HEK293 (cell line): ENCODE data around the gene PPP2R2B.

ENCODE experiments used
- CTCF ChIA-PET: fragments of 350-600 bp; formaldehyde crosslinking; extraction: SDS; loops from one replicate; lab custom pipeline; 2021; ENCODE audit warnings: antibody characterized with exemption; lab: Yijun Ruan, JAX
- POLR2A ChIA-PET: fragments of 300-600 bp; formaldehyde crosslinking; extraction: SDS; loops from one replicate; lab custom pipeline; 2020; ENCODE audit warnings: antibody characterized with exemption, inconsistent platforms; lab: Yijun Ruan, JAX
- H3K27ac ChIP-seq: fragments of 200-500 bp; sonication (Bioruptor generic); 2 replicates; pipeline ENCODE4 v1.5.1; 2014; ENCODE audit warnings: low read depth, low read length, control low read depth, inconsistent platforms; ENCODE audit errors: extremely low read depth
- H3K36me3 ChIP-seq, 2 experiments: fragments of 200-500 bp in 1 of 2; sonication (Bioruptor generic) in 1 of 2; 1 replicate in 1 of 2; 2 replicates in 1 of 2; pipeline ENCODE4 v1.5.1; 2014 to 2017; ENCODE audit warnings: inconsistent platforms in 2 of 2, low read length in 2 of 2; ENCODE audit not compliant: control insufficient read depth in 2 of 2, insufficient read depth in 1 of 2
- H3K4me1 ChIP-seq: fragments of 200-500 bp; sonication (Bioruptor generic); 2 replicates; pipeline ENCODE4 v1.5.1; 2014; ENCODE audit warnings: mild to moderate bottlenecking, low read length, inconsistent platforms; ENCODE audit not compliant: control insufficient read depth, insufficient read depth
- H3K4me3 ChIP-seq: 2 replicates; pipeline ENCODE4 v1.5.1; 2011; ENCODE audit warnings: low read depth, mild to moderate bottlenecking, control low read depth, low read length, moderate library complexity
- H3K9me3 ChIP-seq: fragments of 200-500 bp; sonication (Bioruptor generic); 2 replicates; pipeline ENCODE4 v1.5.1; 2014; ENCODE audit warnings: low read depth, low read length, inconsistent platforms; ENCODE audit not compliant: control insufficient read depth, insufficient read depth
- GLI4 ChIP-seq: fragments of 450-650 bp; formaldehyde crosslinking; IDR thresholded peaks from 2 replicates; pipeline ENCODE4 v1.5.1; 2016; ENCODE audit warnings: missing biosample characterization, missing genetic modification characterization
- HOXD13 ChIP-seq: sonication (generic); formaldehyde crosslinking; IDR thresholded peaks from 2 replicates; pipeline ENCODE4 v1.8.0; 2022; ENCODE audit warnings: missing genetic modification reagents, borderline replicate concordance
- MZF1 ChIP-seq: fragments of 450-650 bp; formaldehyde crosslinking; IDR thresholded peaks from 2 replicates; pipeline ENCODE4 v1.5.1; 2017; ENCODE audit warnings: missing biosample characterization, missing genetic modification characterization, borderline replicate concordance
- SP7 ChIP-seq: fragments of 450-650 bp; formaldehyde crosslinking; IDR thresholded peaks from 2 replicates; pipeline ENCODE4 v1.5.1; 2016; ENCODE audit warnings: missing biosample characterization, missing genetic modification characterization
- YY2 ChIP-seq: fragments of 450-650 bp; formaldehyde crosslinking; IDR thresholded peaks from 2 replicates; pipeline ENCODE4 v1.5.1; 2016; ENCODE audit warnings: missing biosample characterization, missing genetic modification characterization
- ZBTB8A ChIP-seq: fragments of 450-650 bp; formaldehyde crosslinking; IDR thresholded peaks from 2 replicates; pipeline ENCODE4 v1.5.1; 2016; ENCODE audit warnings: missing biosample characterization, missing genetic modification characterization
- ZNF114 ChIP-seq: fragments of 450-650 bp; formaldehyde crosslinking; IDR thresholded peaks from 2 replicates; pipeline ENCODE4 v1.5.0; 2017; ENCODE audit warnings: missing biosample characterization, missing genetic modification characterization
- ZNF248 ChIP-seq: fragments of 450-650 bp; formaldehyde crosslinking; IDR thresholded peaks from 2 replicates; pipeline ENCODE4 v1.5.1; 2017; ENCODE audit warnings: missing biosample characterization, missing genetic modification characterization
- ZNF391 ChIP-seq: fragments of 450-650 bp; formaldehyde crosslinking; IDR thresholded peaks from 2 replicates; pipeline ENCODE4 v1.5.1; 2016; ENCODE audit warnings: low read depth, missing biosample characterization, missing genetic modification characterization, borderline replicate concordance
- ZNF530 ChIP-seq: fragments of 450-650 bp; formaldehyde crosslinking; IDR thresholded peaks from 2 replicates; pipeline ENCODE4 v1.5.1; 2016; ENCODE audit warnings: low read depth, missing biosample characterization, missing genetic modification characterization
- ZNF571 ChIP-seq: fragments of 450-650 bp; formaldehyde crosslinking; IDR thresholded peaks from 2 replicates; pipeline ENCODE4 v1.5.0; 2017; ENCODE audit warnings: missing biosample characterization, missing genetic modification characterization
- ZNF610 ChIP-seq: fragments of 450-650 bp; formaldehyde crosslinking; IDR thresholded peaks from 2 replicates; pipeline ENCODE4 v1.5.1; 2016; ENCODE audit warnings: missing biosample characterization, missing genetic modification characterization, borderline replicate concordance
- ZNF768 ChIP-seq: fragments of 450-650 bp; formaldehyde crosslinking; IDR thresholded peaks from 2 replicates; pipeline ENCODE4 v1.5.1; 2018; ENCODE audit warnings: missing biosample characterization, mild to moderate bottlenecking, missing genetic modification characterization
- ZSCAN23 ChIP-seq: fragments of 450-650 bp; formaldehyde crosslinking; IDR thresholded peaks from 2 replicates; pipeline ENCODE4 v1.5.1; 2016; ENCODE audit warnings: missing biosample characterization, missing genetic modification characterization
- TF ChIP-seq, protein P1 (sequence below): fragments of 450-650 bp; formaldehyde crosslinking; IDR thresholded peaks from 2 replicates; pipeline ENCODE4 v1.5.1; 2016; ENCODE audit warnings: missing biosample characterization, missing genetic modification characterization
- TF ChIP-seq, protein P2 (sequence below): IDR thresholded peaks from 2 replicates; pipeline ENCODE4 v1.6.1; 2011; ENCODE audit warnings: mild to moderate bottlenecking, low read depth, low read length, borderline replicate concordance
- TF ChIP-seq, protein P3 (sequence below): fragments of 450-650 bp; formaldehyde crosslinking; IDR thresholded peaks from 2 replicates; pipeline ENCODE4 v1.5.1; 2017; ENCODE audit warnings: missing biosample characterization, missing genetic modification characterization
- TF ChIP-seq, protein P4 (sequence below): fragments of 450-650 bp; formaldehyde crosslinking; IDR thresholded peaks from 2 replicates; pipeline ENCODE4 v1.5.1; 2017; ENCODE audit warnings: missing biosample characterization, mild to moderate bottlenecking, missing genetic modification characterization, moderate library complexity
- TF ChIP-seq, protein P5 (sequence below): fragments of 450-650 bp; formaldehyde crosslinking; IDR thresholded peaks from 2 replicates; pipeline ENCODE4 v1.5.1; 2017; ENCODE audit warnings: missing biosample characterization, missing genetic modification characterization
- TF ChIP-seq, protein P6 (sequence below): fragments of 450-650 bp; formaldehyde crosslinking; IDR thresholded peaks from 2 replicates; pipeline ENCODE4 v1.5.1; 2016; ENCODE audit warnings: missing biosample characterization, missing genetic modification characterization
- TF ChIP-seq, protein P7 (sequence below): fragments of 450-650 bp; formaldehyde crosslinking; IDR thresholded peaks from 2 replicates; pipeline ENCODE4 v1.5.1; 2016; ENCODE audit warnings: missing biosample characterization, missing genetic modification characterization

PPP2R2B gene

DNA sequence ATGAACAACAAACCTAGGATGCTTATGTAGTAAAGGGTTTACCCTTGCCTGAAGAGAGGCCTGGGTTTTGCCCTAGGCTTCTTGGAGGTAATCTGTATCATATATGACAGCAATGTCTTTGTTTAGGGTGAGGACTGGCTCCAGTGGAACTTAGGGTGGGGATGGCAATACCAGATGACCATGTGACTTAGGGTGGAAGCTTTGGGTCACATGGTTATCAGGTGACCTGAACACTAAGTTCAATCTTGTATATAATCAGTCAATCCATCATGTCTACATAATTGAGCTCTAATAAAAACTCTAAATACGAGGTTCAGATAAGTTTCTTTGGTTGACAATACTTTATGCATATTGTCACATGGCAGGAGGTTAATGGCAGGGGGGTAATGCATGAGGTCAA is 10.6 kb upstream of the PPP2R2B start (continued):
- TF ChIP-seq, protein P1, sequence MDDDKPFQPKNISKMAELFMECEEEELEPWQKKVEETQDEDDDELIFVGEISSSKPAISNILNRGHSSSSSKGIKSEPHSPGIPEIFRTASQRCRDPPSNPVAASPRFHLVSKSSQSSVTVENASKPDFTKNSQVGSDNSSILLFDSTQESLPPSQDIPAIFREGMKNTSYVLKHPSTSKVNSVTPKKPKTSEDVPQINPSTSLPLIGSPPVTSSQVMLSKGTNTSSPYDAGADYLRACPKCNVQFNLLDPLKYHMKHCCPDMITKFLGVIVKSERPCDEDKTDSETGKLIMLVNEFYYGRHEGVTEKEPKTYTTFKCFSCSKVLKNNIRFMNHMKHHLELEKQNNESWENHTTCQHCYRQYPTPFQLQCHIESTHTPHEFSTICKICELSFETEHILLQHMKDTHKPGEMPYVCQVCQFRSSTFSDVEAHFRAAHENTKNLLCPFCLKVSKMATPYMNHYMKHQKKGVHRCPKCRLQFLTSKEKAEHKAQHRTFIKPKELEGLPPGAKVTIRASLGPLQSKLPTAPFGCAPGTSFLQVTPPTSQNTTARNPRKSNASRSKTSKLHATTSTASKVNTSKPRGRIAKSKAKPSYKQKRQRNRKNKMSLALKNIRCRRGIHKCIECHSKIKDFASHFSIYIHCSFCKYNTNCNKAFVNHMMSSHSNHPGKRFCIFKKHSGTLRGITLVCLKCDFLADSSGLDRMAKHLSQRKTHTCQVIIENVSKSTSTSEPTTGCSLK (tag by site-specific recombination) = no peak
- TF ChIP-seq GLI4 (tag by site-specific recombination) = no peak
- no peak for TF ChIP-seq MZF1 (tag by site-specific recombination)
- TF ChIP-seq ZNF768 (tag by site-specific recombination) = no peak
- TF ChIP-seq, protein P2, sequence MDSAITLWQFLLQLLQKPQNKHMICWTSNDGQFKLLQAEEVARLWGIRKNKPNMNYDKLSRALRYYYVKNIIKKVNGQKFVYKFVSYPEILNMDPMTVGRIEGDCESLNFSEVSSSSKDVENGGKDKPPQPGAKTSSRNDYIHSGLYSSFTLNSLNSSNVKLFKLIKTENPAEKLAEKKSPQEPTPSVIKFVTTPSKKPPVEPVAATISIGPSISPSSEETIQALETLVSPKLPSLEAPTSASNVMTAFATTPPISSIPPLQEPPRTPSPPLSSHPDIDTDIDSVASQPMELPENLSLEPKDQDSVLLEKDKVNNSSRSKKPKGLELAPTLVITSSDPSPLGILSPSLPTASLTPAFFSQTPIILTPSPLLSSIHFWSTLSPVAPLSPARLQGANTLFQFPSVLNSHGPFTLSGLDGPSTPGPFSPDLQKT = no peak
- TF ChIP-seq ZNF610 = no peak
- TF ChIP-seq, protein P3, sequence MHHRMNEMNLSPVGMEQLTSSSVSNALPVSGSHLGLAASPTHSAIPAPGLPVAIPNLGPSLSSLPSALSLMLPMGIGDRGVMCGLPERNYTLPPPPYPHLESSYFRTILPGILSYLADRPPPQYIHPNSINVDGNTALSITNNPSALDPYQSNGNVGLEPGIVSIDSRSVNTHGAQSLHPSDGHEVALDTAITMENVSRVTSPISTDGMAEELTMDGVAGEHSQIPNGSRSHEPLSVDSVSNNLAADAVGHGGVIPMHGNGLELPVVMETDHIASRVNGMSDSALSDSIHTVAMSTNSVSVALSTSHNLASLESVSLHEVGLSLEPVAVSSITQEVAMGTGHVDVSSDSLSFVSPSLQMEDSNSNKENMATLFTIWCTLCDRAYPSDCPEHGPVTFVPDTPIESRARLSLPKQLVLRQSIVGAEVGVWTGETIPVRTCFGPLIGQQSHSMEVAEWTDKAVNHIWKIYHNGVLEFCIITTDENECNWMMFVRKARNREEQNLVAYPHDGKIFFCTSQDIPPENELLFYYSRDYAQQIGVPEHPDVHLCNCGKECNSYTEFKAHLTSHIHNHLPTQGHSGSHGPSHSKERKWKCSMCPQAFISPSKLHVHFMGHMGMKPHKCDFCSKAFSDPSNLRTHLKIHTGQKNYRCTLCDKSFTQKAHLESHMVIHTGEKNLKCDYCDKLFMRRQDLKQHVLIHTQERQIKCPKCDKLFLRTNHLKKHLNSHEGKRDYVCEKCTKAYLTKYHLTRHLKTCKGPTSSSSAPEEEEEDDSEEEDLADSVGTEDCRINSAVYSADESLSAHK (tag by site-specific recombination) = no peak
- TF ChIP-seq ZBTB8A = no peak
- TF ChIP-seq ZSCAN23 (tag by site-specific recombination) = no peak

DNA sequence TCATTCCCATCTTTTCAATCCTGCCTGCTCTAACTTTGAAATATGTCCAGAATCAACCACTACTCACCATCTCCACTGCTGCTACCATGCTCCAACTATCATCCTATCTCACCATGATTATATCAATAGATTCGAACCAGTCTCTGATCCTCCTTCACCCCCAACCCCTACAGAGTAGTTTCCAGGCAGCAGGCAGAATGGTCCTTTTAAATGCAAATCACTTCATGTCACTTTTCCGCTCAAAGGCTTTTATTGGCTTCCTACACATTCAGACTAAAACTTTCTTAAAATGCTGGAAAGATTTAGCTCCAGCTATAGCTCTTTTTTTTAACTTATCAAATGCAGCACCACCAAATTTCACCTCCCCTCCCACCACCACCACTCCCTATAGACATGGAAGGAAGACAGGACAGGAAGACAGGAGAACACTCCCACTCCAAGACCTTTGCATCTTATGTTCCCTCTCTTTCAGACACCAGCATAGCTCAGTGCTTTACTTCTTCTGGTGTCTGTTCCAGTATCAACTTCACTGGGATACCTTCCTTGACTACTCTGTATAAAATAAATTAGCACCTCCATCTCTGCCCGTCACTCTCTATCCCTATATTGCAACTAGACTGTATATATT is 9.9 kb upstream of the PPP2R2B start:
- H3K4me1 ChIP-seq = no peaks in the 10 kb centered on the region
- H3K27ac ChIP-seq = no peak overlapping the region
- no peak overlapping the region for H3K4me3 ChIP-seq
- H3K9me3 ChIP-seq = no peaks in the 10 kb centered on the region
- ChIA-PET CTCF (no interaction called here), POLR2A (no interaction called here)
- H3K36me3 ChIP-seq = no peaks in the 10 kb centered on the region
- TF ChIP-seq, protein P4, sequence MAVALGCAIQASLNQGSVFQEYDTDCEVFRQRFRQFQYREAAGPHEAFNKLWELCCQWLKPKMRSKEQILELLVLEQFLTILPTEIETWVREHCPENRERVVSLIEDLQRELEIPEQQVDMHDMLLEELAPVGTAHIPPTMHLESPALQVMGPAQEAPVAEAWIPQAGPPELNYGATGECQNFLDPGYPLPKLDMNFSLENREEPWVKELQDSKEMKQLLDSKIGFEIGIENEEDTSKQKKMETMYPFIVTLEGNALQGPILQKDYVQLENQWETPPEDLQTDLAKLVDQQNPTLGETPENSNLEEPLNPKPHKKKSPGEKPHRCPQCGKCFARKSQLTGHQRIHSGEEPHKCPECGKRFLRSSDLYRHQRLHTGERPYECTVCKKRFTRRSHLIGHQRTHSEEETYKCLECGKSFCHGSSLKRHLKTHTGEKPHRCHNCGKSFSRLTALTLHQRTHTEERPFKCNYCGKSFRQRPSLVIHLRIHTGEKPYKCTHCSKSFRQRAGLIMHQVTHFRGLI (tag by site-specific recombination) = no peak
- TF ChIP-seq HOXD13 (CRISPR knock-in tag) = no peak
- TF ChIP-seq, protein P5, sequence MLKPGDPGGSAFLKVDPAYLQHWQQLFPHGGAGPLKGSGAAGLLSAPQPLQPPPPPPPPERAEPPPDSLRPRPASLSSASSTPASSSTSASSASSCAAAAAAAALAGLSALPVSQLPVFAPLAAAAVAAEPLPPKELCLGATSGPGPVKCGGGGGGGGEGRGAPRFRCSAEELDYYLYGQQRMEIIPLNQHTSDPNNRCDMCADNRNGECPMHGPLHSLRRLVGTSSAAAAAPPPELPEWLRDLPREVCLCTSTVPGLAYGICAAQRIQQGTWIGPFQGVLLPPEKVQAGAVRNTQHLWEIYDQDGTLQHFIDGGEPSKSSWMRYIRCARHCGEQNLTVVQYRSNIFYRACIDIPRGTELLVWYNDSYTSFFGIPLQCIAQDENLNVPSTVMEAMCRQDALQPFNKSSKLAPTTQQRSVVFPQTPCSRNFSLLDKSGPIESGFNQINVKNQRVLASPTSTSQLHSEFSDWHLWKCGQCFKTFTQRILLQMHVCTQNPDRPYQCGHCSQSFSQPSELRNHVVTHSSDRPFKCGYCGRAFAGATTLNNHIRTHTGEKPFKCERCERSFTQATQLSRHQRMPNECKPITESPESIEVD (tag by site-specific recombination) = no peak
- no peak for TF ChIP-seq ZNF530 (tag by site-specific recombination)
- TF ChIP-seq, protein P6, sequence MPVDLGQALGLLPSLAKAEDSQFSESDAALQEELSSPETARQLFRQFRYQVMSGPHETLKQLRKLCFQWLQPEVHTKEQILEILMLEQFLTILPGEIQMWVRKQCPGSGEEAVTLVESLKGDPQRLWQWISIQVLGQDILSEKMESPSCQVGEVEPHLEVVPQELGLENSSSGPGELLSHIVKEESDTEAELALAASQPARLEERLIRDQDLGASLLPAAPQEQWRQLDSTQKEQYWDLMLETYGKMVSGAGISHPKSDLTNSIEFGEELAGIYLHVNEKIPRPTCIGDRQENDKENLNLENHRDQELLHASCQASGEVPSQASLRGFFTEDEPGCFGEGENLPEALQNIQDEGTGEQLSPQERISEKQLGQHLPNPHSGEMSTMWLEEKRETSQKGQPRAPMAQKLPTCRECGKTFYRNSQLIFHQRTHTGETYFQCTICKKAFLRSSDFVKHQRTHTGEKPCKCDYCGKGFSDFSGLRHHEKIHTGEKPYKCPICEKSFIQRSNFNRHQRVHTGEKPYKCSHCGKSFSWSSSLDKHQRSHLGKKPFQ (tag by site-specific recombination) = no peak
- no peak for TF ChIP-seq SP7
- no peak for TF ChIP-seq ZNF114 (tag by site-specific recombination)
- TF ChIP-seq, protein P7, sequence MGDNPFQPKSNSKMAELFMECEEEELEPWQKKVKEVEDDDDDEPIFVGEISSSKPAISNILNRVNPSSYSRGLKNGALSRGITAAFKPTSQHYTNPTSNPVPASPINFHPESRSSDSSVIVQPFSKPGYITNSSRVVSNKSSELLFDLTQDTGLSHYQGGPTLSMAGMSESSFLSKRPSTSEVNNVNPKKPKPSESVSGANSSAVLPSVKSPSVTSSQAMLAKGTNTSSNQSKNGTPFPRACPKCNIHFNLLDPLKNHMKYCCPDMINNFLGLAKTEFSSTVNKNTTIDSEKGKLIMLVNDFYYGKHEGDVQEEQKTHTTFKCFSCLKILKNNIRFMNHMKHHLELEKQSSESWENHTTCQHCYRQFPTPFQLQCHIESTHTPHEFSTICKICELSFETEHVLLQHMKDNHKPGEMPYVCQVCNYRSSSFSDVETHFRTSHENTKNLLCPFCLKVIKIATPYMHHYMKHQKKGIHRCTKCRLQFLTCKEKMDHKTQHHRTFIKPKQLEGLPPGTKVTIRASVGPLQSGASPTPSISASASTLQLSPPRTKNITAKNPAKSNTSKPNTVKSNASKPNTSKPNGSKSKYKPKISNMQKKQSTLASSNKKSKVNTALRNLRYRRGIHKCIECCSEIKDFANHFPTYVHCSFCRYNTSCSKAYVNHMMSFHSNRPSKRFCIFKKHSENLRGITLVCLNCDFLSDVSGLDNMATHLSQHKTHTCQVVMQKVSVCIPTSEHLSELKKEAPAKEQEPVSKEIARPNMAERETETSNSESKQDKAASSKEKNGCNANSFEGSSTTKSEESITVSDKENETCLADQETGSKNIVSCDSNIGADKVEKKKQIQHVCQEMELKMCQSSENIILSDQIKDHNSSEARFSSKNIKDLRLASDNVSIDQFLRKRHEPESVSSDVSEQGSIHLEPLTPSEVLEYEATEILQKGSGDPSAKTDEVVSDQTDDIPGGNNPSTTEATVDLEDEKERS (tag by site-specific recombination) = no peak
- no peak for TF ChIP-seq YY2
- TF ChIP-seq, protein P2 = no peak
- no peak for TF ChIP-seq ZNF248
- TF ChIP-seq ZNF571 (tag by site-specific recombination) = no peak
- TF ChIP-seq ZNF391 (tag by site-specific recombination) = no peak
